Measurements from ENCODE around the gene BST1. TPM values are rescaled to one million over a fixed set of nuclear protein-coding genes. Genes with fewer than 3 reads are reported as not detected.

BST1 gene
- total RNA-seq, 2 donors from 2014 or later, result 0.32 to 0.58 TPM

DNA sequence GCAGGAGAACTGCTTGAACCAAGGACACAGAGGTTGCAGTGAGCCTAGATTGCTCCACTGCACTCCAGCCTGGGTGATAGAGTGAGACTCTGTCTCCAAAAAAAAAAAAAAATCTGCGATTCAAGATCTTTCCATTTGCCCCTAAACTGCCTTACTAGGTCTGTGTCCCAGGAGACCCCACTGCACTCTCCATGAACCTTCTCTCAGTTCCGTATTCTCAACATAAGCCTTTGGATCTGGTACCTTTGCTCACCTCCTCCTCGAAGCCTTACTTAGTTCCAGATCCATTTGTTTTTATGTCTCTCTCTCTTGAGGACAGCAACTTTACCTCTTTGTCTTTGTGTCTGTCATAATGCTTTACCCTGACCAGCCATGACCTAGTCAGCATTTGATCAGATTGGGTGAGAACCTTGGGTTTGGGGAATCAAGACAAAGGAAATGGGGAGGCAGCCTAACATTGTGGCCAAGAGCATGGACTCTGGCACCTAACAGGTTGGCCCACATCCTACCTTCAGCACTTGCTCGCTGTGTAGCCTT, 33.7 kb downstream of the BST1 start:
- Mint-ChIP-seq H3K9me3 (no peaks in the 10 kb centered on the region), H3K36me3 (ENCODE audit: low read depth) (no peaks in the 10 kb centered on the region), H3K27me3 (peaks cover 4% of the 10 kb centered on the region), H3K27ac (no peak overlapping the region), H3K4me3 (no peak overlapping the region), H3K4me1 (peaks cover 3% of the 10 kb centered on the region)
- no peak for ATAC-seq (replicated peaks)

DNA sequence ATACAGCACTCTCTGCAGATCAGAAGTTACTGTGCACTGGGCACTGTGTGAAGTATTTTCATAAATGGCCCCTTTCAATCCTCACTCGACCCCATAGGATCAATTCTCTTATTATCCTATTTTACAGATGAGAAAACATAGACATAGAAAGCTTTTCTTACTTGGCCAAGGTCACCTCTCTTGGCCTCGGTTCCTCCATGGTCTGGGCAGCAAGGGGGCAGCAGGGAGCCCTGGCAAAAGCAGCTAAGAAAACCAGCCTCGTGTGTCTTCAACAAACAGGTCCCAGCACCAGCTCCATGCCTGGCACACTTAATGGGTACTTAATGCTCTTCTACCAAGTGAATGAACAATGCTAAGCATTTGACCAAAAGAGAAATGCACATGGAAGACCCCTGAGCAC, 34.4 kb downstream of the BST1 start:
- no peaks in the 10 kb centered on the region for H3K36me3 Mint-ChIP-seq (ENCODE audit: low read depth)
- H3K27ac Mint-ChIP-seq, result no peak overlapping the region
- H3K9me3 Mint-ChIP-seq, result peaks cover 1% of the 10 kb centered on the region
- H3K27me3 Mint-ChIP-seq, result peaks cover 4% of the 10 kb centered on the region
- no peak for ATAC-seq (replicated peaks)
- no peak overlapping the region for H3K4me3 Mint-ChIP-seq
- H3K4me1 Mint-ChIP-seq, result peaks cover 3% of the 10 kb centered on the region

DNA sequence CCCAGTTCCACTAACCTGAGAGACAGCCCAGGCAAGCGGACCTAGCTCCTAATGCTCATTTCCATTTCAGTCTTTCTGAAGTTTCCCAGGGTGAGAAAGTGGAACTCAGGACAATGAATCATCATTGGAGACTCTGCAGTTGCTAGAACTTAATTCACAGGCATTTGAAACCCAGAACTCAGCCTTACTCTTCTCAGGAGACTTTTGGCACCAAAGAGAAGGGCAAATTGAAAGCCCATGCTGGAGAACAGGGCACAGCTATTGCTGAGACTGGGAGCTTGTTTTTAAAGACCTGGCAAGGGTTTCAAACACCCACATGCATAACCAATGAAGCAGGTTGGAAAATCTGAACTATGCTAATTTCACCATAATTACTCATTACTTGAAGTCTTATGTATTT, 36.0 kb downstream of the BST1 start:
- no peaks in the 10 kb centered on the region for H3K36me3 Mint-ChIP-seq (ENCODE audit: low read depth)
- H3K9me3 Mint-ChIP-seq, result peaks cover 7% of the 10 kb centered on the region
- H3K4me1 Mint-ChIP-seq, result peaks cover 3% of the 10 kb centered on the region
- peak overlapping the region; percentile 25 for H3K27ac Mint-ChIP-seq
- peaks cover 4% of the 10 kb centered on the region for H3K27me3 Mint-ChIP-seq
- peak overlapping the region; percentile 46 for H3K4me3 Mint-ChIP-seq
- peak; percentile 92 for ATAC-seq (replicated peaks)

DNA sequence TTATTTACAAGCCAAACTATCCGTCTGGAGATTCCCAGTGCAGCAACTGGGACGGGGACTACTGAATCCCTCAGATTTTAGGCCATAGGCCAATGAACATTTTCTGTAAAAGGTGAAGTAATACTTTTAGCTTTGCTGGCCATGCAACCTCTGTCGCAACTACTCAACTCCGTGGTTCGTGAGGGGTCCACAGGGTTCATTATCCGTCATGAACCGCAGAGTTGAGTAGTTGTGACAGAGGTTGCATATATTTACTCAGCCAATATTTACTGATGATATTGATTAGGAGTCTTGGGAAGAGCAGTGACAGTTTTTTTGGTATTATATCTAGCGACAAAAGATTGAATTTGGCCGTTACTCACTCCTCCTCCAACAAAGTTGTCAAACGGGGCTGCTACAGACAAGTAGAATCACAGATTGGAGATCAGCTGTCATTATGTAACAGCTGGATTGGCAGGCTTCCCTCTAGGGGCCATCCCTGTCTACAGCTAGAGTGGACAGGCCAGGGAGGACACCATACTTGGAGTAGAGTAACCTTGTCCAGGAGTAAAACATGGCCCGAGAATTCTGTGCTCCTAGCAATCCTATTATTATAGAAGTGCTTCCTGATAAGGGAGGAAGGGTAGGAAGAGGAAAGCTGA, 38.0 kb downstream of the BST1 start:
- Mint-ChIP-seq H3K27me3 (no peaks in the 10 kb centered on the region), H3K36me3 (ENCODE audit: low read depth) (no peaks in the 10 kb centered on the region), H3K9me3 (peaks cover 9% of the 10 kb centered on the region), H3K27ac (no peak overlapping the region), H3K4me3 (no peak overlapping the region), H3K4me1 (peaks cover 3% of the 10 kb centered on the region)
- no peak for ATAC-seq (replicated peaks)

DNA sequence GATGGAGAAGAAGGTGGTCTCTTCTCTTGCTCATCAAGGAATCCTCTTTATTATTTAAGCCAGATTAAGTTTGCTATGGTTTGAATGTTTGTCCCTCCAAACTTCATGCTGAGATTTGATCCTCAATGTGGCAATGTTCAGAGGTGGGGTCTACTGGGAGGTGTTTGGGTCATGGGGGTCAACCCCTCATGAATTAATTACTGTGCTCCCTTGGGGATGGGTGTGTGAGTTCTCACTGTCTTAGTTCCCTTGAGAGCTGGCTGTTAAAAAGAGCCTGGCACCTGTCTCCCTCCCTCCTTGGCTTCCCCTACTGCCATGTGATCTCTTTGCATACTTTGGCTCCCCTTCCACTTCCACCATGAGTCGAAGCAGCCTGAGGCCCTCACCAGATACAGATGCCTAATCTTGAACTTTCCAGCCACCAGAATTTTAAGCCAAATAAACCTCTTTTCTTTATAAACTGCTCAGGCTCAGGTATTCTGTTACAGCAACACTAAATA, 39.3 kb downstream of the BST1 start:
- Mint-ChIP-seq H3K27ac (no peak overlapping the region), H3K4me3 (no peak overlapping the region), H3K4me1 (peaks cover 3% of the 10 kb centered on the region), H3K36me3 (ENCODE audit: low read depth) (no peaks in the 10 kb centered on the region), H3K9me3 (peaks cover 14% of the 10 kb centered on the region), H3K27me3 (no peaks in the 10 kb centered on the region)
- no peak for ATAC-seq (replicated peaks)

DNA sequence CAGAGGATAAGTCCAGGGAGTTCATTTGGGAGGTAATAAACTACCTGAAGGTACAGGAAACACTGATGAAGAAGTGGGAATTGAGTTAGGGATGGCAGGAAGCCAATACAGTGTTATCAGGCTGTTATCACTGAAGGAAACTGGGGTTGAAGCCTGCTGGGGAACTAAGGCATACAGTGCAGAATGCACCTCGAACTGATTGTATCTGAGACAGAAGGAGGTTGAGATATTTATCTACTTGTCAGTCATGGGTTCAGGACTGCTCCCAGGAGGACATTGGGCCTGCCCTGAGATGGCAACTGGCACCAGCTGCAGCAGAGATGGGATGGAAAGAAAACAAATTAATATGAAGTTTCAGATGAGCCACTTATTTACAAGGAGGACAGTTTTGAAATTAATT, 39.8 kb downstream of the BST1 start:
- H3K9me3 Mint-ChIP-seq, result peaks cover 14% of the 10 kb centered on the region

DNA sequence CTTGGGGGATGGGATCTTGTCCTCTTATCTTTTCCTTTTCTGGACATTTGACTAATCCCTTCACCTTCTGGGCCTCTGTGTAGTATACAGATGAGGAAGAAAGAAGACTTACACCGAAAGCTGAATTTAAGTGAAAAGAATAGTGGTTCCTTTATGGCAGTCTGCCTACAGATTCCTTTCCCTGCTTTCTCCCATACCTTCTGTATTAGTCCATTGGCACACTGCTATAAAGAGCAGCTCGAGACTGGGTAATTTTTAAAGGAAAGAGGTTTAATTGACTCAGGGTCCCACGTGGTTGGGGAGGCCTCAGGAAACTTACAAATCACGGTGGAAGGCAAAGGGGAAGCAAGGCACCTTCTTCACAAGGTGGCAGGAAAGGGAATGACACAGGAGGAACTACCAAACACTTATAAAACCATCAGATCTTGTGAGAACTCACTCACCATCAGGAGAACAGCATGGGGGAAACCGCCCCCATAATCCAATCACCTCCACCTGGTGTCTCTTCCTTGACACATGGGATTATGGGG, 41.2 kb downstream of the BST1 start:
- Mint-ChIP-seq H3K4me3 (no peak overlapping the region), H3K36me3 (ENCODE audit: low read depth) (no peaks in the 10 kb centered on the region), H3K9me3 (peaks cover 14% of the 10 kb centered on the region), H3K4me1 (no peaks in the 10 kb centered on the region), H3K27me3 (no peaks in the 10 kb centered on the region), H3K27ac (no peak overlapping the region)
- no peak for ATAC-seq (replicated peaks)

More for the DNA sequence above, 39.8 kb downstream of the BST1 start:
- Mint-ChIP-seq H3K27me3 (no peaks in the 10 kb centered on the region), H3K4me3 (no peak overlapping the region), H3K36me3 (ENCODE audit: low read depth) (no peaks in the 10 kb centered on the region), H3K27ac (no peak overlapping the region), H3K4me1 (peaks cover 3% of the 10 kb centered on the region)
- ATAC-seq (replicated peaks), result no peak

DNA sequence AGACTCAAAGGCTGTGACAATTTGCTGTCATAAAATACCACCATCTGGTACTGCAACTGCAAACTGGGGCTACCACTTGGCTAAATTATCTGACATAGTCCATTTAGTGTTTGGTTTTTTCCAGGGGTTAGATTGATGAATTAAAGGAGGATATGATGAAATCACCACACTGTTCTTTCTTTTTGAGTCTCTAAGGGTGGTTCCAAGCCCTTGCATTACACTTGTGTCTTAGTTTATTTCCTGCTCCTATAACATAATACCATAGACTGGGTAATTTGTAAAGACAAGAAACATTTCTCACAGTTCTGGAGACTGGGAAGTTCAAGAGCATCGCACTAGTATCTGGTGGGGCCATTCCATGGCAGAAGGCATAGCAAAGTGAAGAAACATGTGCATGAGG, 43.2 kb downstream of the BST1 start:
- H3K4me3 Mint-ChIP-seq, result no peak overlapping the region
- H3K4me1 Mint-ChIP-seq, result no peaks in the 10 kb centered on the region
- ATAC-seq (replicated peaks), result peak; percentile 18
- H3K36me3 Mint-ChIP-seq (ENCODE audit: low read depth), result no peaks in the 10 kb centered on the region
- H3K27ac Mint-ChIP-seq, result no peak overlapping the region
- peaks cover 14% of the 10 kb centered on the region for H3K9me3 Mint-ChIP-seq
- no peaks in the 10 kb centered on the region for H3K27me3 Mint-ChIP-seq

DNA sequence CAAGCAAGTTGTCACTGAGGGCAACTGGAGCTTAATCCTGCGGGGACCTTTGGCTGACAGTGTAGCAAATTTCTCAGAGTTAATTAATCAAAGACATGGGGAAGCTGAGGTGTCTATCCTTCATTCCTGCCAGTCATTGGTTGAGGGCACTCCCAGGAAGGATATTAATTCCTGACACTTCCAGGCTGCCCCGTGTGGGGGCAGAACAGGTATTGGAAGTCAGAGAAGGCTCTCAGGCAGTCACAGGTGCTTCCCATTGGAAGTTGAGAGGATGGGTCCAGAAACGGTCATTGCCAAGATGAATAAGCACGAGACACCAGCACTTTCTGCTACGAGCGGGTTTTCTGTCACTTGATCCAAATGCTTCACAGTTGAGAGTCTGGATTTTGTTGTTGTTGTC, 46.1 kb downstream of the BST1 start:
- no peak for ATAC-seq (replicated peaks)
- Mint-ChIP-seq H3K4me1 (peaks cover 6% of the 10 kb centered on the region), H3K27ac (no peak overlapping the region), H3K9me3 (peaks cover 6% of the 10 kb centered on the region), H3K27me3 (no peaks in the 10 kb centered on the region), H3K4me3 (no peak overlapping the region), H3K36me3 (ENCODE audit: low read depth) (no peaks in the 10 kb centered on the region)

DNA sequence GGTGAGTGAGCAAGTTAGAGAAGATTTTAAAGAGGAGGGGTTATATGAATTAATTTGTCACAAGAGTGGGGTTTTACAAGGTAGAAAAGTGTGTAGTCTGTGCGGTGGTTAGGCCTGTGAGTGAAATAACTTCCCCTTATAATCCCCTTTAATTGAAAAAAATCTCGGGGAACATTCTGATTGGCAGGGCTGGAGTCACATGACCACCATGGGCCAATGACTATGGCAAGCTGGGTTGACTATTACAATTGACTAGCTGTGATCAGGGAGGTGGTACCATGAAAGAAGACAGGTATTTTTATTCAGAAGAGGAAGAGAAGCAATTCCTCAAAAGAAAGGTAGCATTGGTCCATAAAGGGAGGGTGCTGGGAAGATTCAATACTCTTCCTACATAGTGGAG, 48.3 kb downstream of the BST1 start:
- H3K4me1 Mint-ChIP-seq, result peaks cover 25% of the 10 kb centered on the region
- H3K4me3 Mint-ChIP-seq, result no peak overlapping the region
- H3K27me3 Mint-ChIP-seq, result no peaks in the 10 kb centered on the region
- peaks cover 8% of the 10 kb centered on the region for H3K36me3 Mint-ChIP-seq (ENCODE audit: low read depth)
- peaks cover 3% of the 10 kb centered on the region for H3K9me3 Mint-ChIP-seq
- H3K27ac Mint-ChIP-seq, result no peak overlapping the region
- ATAC-seq (replicated peaks), result no peak

DNA sequence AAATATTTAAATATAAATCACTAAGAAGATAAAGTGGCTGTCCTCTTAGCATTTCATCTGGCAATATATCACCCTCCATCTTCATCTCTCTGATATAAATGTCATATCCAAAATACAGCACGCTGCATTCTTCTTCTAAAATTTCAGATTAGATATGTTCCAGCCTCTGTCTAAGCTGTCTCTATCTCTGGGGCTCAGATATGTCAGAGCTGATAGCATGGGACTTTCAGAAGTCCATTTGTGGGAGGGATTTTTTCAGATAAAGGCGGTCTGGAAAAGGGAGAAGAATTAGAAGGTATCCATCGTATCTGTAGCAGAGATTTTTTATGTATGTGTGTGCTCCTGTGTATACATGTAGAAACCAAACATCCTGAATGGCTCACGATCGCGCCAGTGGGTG, 50.2 kb downstream of the BST1 start:
- ATAC-seq (replicated peaks), result no peak
- H3K36me3 Mint-ChIP-seq (ENCODE audit: low read depth), result peaks cover 12% of the 10 kb centered on the region
- peaks cover 37% of the 10 kb centered on the region for H3K4me1 Mint-ChIP-seq
- H3K27ac Mint-ChIP-seq, result no peak overlapping the region
- H3K4me3 Mint-ChIP-seq, result no peak overlapping the region
- no peaks in the 10 kb centered on the region for H3K9me3 Mint-ChIP-seq
- H3K27me3 Mint-ChIP-seq, result no peaks in the 10 kb centered on the region

DNA sequence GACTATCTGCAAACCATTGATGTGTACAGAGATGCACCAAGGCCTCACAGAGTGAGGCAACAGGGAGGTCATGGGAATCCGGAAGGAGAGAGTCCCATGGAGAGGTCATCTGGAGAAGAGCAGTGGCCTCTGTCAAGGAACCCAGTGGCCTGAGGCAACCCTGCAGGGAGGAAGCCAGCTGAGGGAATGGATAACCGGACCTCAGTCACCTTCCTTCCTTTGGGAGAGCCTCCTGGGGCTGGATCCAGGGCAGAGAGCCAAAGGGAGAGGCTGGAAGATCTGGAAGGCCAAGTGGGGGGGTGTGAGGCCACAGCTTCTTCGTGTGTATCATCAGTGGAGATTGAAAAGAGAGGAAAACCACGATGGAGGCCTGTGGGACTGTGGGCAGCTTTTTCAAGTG, 50.9 kb downstream of the BST1 start:
- peak overlapping the region; percentile 65 for H3K4me3 Mint-ChIP-seq
- peak overlapping the region; percentile 11 for H3K27ac Mint-ChIP-seq
- H3K27me3 Mint-ChIP-seq, result no peaks in the 10 kb centered on the region
- H3K4me1 Mint-ChIP-seq, result peaks cover 37% of the 10 kb centered on the region
- H3K9me3 Mint-ChIP-seq, result no peaks in the 10 kb centered on the region
- no peak for ATAC-seq (replicated peaks)
- peaks cover 12% of the 10 kb centered on the region for H3K36me3 Mint-ChIP-seq (ENCODE audit: low read depth)

DNA sequence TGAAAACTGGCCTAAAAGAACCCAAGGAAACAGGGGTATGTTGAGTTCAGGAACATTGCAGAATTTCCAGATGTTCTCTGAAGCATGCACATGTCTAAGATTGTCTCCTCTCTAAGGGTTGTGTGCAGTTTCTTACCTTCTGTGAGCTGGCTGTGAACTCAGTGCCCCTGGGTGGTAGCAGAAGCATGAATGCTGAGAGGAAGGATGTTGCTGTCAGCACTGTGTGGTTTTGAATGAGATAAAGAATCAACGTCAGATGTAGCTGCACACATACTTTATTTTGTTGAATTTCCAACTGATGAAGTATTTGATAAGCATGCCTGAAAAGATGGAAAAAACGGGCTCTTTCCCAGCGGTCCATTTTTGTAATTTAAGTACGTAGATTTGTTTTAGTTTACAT, 51.5 kb downstream of the BST1 start:
- H3K9me3 Mint-ChIP-seq, result no peaks in the 10 kb centered on the region
- no peaks in the 10 kb centered on the region for H3K27me3 Mint-ChIP-seq
- ATAC-seq (replicated peaks), result peak; percentile 39
- peak overlapping the region; percentile 11 for H3K27ac Mint-ChIP-seq
- H3K36me3 Mint-ChIP-seq (ENCODE audit: low read depth), result peaks cover 12% of the 10 kb centered on the region
- peaks cover 37% of the 10 kb centered on the region for H3K4me1 Mint-ChIP-seq
- peak overlapping the region; percentile 65 for H3K4me3 Mint-ChIP-seq

DNA sequence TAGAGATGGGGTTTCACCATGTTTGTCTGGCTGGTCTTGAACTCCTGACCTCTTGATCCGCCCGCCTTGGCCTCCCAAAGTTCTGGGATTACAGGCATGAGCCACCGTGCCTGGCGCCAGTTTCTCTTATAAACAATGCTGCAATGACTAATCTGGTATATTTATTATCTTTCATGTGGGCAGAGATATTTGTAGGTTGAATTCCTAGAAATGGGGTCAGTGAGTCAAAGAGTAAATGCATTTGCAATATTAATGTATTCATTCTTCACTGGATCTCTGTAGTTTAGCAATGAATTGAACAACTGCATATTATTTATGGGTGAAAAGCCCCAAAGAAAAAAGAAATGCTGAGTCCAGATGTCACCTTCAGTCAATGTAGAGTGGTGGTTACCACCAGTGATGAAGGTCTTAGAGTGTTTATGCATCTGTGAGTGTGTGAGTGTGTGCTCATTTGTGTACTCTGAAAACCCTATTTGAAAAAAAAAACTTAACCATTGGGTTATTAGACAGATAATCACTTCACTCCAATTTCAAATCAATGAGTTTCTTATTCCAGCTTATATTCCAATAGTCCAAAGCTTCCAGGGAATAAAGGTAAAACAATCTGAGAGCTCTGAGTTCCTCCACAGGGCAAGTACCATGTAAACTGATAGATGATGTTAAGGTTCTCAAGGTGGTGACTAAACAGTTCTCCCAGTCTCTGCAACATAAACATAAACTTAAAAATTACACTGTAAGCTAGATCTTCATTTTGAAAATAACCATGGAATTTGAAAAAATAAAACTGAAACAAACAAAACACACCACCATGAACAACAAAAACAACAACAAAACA, 52.7 kb downstream of the BST1 start:
- H3K36me3 Mint-ChIP-seq (ENCODE audit: low read depth), result peaks cover 12% of the 10 kb centered on the region
- ATAC-seq (replicated peaks), result peak; percentile 62
- no peaks in the 10 kb centered on the region for H3K27me3 Mint-ChIP-seq
- peak overlapping the region; percentile 65 for H3K27ac Mint-ChIP-seq
- H3K9me3 Mint-ChIP-seq, result no peaks in the 10 kb centered on the region
- H3K4me1 Mint-ChIP-seq, result peaks cover 37% of the 10 kb centered on the region
- H3K4me3 Mint-ChIP-seq, result peak overlapping the region; percentile 65
